ENCODE measurements around the gene ARID3A.

GRCh38 chr19:947707-948539 is 22.1 kb downstream of the ARID3A start:
- TF ChIP-seq CTCF (IDR thresholded peaks at IDR 0.05): no peak
- peak in 3 of 4 donors; percentile 35 to 69 (median 53) for TF ChIP-seq POLR2AphosphoS5 (IDR thresholded peaks at IDR 0.05)
- TF ChIP-seq EP300 (IDR thresholded peaks at IDR 0.05): peak in 1 of 4 donors; percentile 21
- no peak for TF ChIP-seq POLR2A (IDR thresholded peaks at IDR 0.05)

Data from sigmoid colon (tissue), 4 donors.